B cell (primary cell): ENCODE data around the gene RPL19.

ENCODE experiments used
- CTCF ChIP-seq: fragments of 200-600 bp; IDR thresholded peaks from one replicate; pipeline ENCODE4 v1.8.0; 2022; ENCODE audit warnings: antibody characterized with exemption, mild to moderate bottlenecking
- EZH2 ChIP-seq: IDR thresholded peaks from 2 replicates; pipeline ENCODE4 v1.6.1; 2012; ENCODE audit warnings: borderline replicate concordance, low read depth, mild to moderate bottlenecking, moderate library complexity, low read length; ENCODE audit not compliant: insufficient read depth, poor library complexity, severe bottlenecking

DNA sequence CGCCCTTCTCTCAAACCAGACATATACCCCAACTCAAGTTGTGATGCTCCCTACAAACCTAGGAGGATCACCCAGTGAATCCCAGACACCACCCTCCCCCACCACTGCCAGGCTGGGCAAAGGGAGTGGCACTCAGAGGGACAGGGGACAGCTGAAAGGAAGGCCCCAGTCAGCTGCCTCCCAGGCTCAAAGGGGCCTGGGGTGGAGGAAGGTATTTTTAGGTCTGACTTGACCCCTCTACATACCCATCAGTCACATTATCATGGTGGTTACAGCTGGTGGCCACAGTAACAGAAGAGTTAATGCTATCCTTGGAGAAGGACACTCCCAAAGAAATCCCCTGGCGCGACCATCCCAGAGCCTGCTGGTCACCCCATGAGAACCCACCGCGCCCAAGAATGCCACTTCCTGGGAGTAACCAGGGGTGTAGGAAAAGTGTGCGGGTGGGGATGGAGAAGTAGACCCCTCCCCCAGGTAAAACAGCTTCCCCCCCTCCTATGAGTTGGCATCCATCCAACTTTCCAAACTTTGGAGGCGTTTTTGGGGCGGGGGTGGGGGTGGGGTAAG is 3.8 kb upstream of the RPL19 start:
- TF ChIP-seq CTCF (no peak), EZH2 (no peak)
